ENCODE results near the gene SAMD10. TPM values are rescaled to one million over a fixed set of nuclear protein-coding genes. Genes with fewer than 3 reads are reported as not detected.
A peak's percentile ranks its signal among the peaks of the same experiment; 100 is the strongest.
"Not testable (repeated sequence)": the region's sequence is repeated elsewhere in the genome, so short reads cannot be mapped to it uniquely, and the experiment has no call there.

The SAMD10 gene
- 10 to 100 TPM; 17.2 to 20.2 TPM for total RNA-seq
- 6.5 to 11.2 reads per million in 2 donors for total RNA-seq

DNA sequence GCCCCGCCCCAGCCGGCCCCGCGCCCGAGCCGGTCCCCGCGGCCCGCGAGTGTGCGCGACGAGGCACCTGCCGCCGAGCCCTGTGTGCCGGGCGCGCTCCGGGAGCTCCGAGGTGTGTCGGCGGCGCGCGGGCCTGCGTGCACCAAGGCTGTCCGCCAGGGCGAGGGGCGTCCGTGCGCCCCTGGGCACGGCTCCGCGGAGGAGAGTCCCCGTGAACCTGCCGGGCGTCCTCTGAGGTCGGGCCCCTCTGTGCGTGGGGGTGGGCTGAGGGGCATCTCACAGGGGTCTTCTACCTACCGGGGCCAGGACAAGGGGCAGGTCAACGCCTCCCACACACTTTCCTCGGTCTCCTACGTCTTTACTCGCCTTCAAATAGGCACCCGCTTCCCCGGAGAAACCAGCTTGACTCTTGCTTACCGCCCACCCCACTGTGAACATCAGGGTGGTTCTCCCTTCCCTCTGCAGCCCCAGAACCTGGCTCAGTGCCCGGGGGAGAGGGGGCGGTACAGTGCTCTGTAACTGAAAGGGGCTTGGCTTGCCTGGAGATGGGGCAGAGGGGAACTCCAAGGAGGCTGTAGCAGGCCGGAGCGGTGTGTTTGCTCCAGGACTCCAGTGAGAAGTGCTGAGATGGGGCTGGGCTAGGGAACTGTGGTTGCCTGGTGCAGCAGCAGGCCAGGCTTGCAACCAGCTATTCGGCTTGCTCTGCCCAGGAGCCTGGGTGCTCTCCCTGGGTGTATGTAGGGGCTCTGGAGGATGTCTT lies at the start of gene SAMD10:
SAMD10 (minus strand) TSS at position 86 of the 760 bp plus-strand sequence. CDS start 175 bp downstream, outside the sequence.
- peak; percentile 42 for ATAC-seq
- Mint-ChIP-seq H3K27ac (peak within 1 kb of the TSS; percentile 92), H3K4me3 (peak within 1 kb of the TSS; percentile 96), H3K27me3 (no peaks in the 10 kb centered on the region), H3K4me1 (peaks cover 52% of the 10 kb centered on the region), H3K36me3 (ENCODE audit: low read depth) (peaks cover 11% of the 10 kb centered on the region)
- peak; percentile 55 to 61 (median 60) for DNase-seq
- no peaks in the 10 kb centered on the region for H3K9me3 ChIP-seq (ENCODE audit: control insufficient read depth, low read length, poor library complexity, severe bottlenecking)

- DNase-seq (no peak), ATAC-seq (no peak)
- peaks cover 5% of the 10 kb centered on the region for H3K36me3 Mint-ChIP-seq (ENCODE audit: low read depth)
- no peaks in the 10 kb centered on the region for H3K9me3 ChIP-seq (ENCODE audit: control insufficient read depth, low read length, poor library complexity, severe bottlenecking)
- H3K4me1 Mint-ChIP-seq, result peaks cover 4% of the 10 kb centered on the region
- no peaks in the 10 kb centered on the region for H3K27me3 Mint-ChIP-seq
- no peak overlapping the region for H3K4me3 Mint-ChIP-seq
- peak overlapping the region; percentile 83 for H3K27ac Mint-ChIP-seq
These were observed 48.7 kb upstream of the SAMD10 start for GRCh38 chr20:64027981-64028685.

- Mint-ChIP-seq H3K4me3 (no peak overlapping the region), H3K27me3 (no peaks in the 10 kb centered on the region), H3K4me1 (peaks cover 4% of the 10 kb centered on the region), H3K36me3 (ENCODE audit: low read depth) (peaks cover 5% of the 10 kb centered on the region), H3K27ac (no peak overlapping the region)
- DNase-seq, result no peak
- no peaks in the 10 kb centered on the region for H3K9me3 ChIP-seq (ENCODE audit: control insufficient read depth, low read length, poor library complexity, severe bottlenecking)
- no peak for ATAC-seq
These were observed 46.5 kb upstream of the SAMD10 start for GRCh38 chr20:64025826-64026412.

DNA sequence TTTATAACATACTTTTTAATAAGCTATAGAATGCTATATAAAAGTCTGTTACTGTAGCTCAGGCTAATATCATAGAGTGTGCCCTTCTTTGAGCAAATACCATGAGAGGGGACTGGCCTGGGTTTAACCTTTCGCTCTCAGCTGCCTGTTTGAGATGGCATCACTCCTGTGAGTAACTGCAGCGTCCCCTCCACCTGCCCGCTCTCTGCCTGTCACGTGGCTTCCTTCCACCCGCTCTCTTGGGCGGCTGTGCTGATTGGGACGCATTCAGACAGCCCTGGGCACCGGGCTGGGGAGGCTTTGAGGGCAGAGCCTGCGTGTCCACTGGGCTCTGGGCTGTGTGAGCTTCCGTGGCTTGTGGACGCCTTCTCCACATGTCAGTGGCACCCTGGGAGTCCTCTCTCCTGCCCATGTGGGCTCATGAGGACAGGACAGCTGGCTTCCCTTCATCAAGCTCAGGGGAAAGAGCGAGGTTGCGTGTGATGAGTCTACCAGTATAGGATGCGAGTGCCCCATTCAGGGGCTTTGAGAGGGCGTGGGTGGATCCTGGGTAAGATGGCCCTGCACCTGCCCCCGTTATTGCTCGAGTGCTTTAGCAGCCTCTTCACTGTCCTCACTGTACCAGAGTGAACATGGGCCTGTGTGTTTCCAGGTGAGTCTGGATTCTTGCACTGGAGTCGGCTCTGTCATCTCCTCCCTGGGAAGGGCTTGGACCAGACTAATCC lies 45.8 kb upstream of the SAMD10 start:
- Mint-ChIP-seq H3K4me1 (peaks cover 3% of the 10 kb centered on the region), H3K27ac (no peak overlapping the region), H3K27me3 (no peaks in the 10 kb centered on the region), H3K4me3 (no peak overlapping the region), H3K36me3 (ENCODE audit: low read depth) (peaks cover 3% of the 10 kb centered on the region)
- no peak for DNase-seq
- no peak for ATAC-seq
- no peaks in the 10 kb centered on the region for H3K9me3 ChIP-seq (ENCODE audit: control insufficient read depth, low read length, poor library complexity, severe bottlenecking)

GRCh38 chr20:64024141-64024990 lies 44.9 kb upstream of the SAMD10 start:
- Mint-ChIP-seq H3K27ac (peak overlapping the region; percentile 24), H3K36me3 (ENCODE audit: low read depth) (peaks cover 2% of the 10 kb centered on the region), H3K4me1 (peaks cover 2% of the 10 kb centered on the region), H3K4me3 (no peak overlapping the region), H3K27me3 (no peaks in the 10 kb centered on the region)
- no peaks in the 10 kb centered on the region for H3K9me3 ChIP-seq (ENCODE audit: control insufficient read depth, low read length, poor library complexity, severe bottlenecking)
- DNase-seq (no peak), ATAC-seq (no peak)

DNA sequence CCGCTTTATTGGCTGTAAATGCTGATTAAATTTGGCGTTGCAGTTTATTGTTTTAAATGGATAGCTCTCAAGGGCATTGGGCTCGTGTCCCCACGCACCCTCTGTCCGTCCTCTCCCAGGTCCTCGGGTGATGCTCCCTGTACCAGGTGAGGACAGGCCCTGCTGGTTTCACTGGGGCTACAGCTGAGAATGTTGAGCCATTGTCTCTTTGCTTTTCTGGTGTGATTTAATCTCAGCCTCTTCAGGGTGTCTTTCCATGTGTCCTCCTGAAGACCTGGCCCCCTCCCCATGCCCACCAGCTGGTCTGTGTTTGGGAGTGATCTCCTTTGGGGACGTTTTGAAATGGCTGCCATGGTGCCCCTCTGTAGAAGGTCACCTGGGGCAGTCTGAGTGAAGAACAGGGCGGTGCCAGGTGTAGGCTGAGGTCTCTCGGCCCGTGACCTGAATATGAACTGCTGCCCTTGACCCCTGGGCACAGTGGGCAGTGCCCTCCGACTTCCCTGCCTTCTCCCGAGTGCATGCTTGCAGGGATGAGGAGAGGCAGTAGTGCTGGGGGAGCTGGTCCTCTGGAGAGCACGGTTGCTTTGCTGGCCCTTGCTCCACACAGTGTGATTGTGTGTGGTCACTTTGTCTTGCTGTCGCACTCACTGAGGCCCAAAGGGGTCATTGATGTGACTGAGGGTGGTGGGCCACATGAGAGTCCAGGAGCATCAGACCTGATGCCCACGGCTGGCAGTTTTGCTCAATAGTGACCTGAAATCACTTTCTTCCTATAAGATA lies 44.1 kb upstream of the SAMD10 start:
- peaks cover 4% of the 10 kb centered on the region for H3K4me1 Mint-ChIP-seq
- peaks cover 6% of the 10 kb centered on the region for H3K36me3 Mint-ChIP-seq (ENCODE audit: low read depth)
- H3K4me3 Mint-ChIP-seq, result no peak overlapping the region
- H3K9me3 ChIP-seq (ENCODE audit: control insufficient read depth, low read length, poor library complexity, severe bottlenecking), result no peaks in the 10 kb centered on the region
- DNase-seq, result no peak
- H3K27ac Mint-ChIP-seq, result peak overlapping the region; percentile 24
- no peak for ATAC-seq
- H3K27me3 Mint-ChIP-seq, result no peaks in the 10 kb centered on the region

DNA sequence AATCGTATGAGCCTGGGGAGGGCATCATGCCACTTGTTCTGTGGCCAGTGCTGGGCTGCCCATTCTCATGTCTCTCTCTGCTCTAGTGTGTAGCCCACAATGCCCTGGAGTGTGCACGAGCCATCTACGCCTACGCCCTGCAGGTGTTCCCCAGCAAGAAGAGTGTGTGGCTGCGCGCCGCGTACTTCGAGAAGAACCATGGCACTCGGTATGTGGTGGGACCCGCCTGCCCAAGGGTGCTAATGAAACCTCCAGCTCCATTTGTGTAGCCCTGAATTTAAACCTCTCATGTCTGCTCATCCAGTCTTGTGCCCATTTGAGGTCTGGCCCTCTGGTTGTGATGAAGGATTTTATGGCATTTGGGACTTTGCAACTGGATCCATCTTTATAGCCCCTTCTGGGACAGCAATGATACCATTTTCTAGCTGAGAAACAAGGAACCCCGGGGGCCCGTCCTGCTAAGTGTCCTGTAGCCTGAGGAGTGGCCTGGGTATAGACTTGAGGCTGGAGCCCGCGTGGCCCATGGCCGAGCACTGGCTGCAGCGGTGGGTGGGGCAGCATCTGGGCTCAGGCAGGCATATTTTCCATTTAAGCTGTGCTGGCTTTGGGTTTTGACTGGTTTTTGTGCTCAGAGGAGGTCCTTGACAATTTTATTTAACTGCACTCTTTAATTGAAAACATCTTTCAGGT lies 43.4 kb upstream of the SAMD10 start:
- H3K4me3 Mint-ChIP-seq, result no peak overlapping the region
- DNase-seq (no peak), ATAC-seq (no peak)
- H3K4me1 Mint-ChIP-seq, result peaks cover 4% of the 10 kb centered on the region
- no peaks in the 10 kb centered on the region for H3K9me3 ChIP-seq (ENCODE audit: control insufficient read depth, low read length, poor library complexity, severe bottlenecking)
- peaks cover 4% of the 10 kb centered on the region for H3K36me3 Mint-ChIP-seq (ENCODE audit: low read depth)
- no peaks in the 10 kb centered on the region for H3K27me3 Mint-ChIP-seq
- H3K27ac Mint-ChIP-seq, result peak overlapping the region; percentile 24

DNA sequence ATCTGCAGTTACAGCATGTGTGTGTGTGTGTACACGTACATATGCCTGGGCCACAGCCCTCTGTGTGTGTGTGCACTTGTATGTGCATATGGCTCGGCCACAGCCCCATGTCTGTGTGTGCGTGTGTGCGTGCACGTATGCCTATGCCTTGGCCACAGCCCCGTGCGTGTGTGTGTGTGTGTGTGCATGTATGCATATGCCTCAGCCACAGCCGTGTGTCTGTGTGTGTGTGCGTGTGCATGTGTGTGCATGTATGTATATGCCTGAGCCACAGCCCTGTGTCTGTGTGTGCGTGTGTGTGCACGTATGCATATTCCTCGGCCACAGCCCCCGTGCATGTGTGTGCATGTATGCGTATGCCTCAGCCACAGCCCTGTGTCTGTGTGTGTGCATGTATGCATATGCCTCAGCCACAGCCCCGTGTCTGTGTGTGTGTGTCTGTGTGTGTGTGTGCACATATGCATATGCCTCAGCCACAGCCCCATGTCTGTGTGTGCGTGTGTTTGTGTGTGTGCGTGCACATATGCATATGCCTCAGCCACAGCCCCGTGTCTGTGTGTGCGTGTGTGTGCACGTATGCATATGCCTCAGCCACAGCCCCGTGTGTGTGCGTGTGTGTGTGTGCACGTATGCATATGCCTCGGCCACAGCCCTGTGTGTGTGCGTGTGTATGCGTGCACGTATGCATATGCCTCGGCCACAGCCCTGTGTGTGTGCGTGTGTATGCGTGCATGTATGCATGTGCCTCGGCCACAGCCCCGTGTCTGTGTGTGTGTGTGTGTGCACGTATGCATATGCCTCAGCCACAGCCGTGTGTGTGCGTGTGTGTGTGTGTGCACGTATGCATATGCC lies 41.9 kb upstream of the SAMD10 start:
- Mint-ChIP-seq H3K27me3 (no peaks in the 10 kb centered on the region), H3K4me1 (peaks cover 2% of the 10 kb centered on the region), H3K4me3 (no peak overlapping the region), H3K27ac (no peak overlapping the region), H3K36me3 (ENCODE audit: low read depth) (peaks cover 9% of the 10 kb centered on the region)
- ATAC-seq (no peak), DNase-seq (no peak)
- no peaks in the 10 kb centered on the region for H3K9me3 ChIP-seq (ENCODE audit: control insufficient read depth, low read length, poor library complexity, severe bottlenecking)

- H3K9me3 ChIP-seq (ENCODE audit: control insufficient read depth, low read length, poor library complexity, severe bottlenecking), result no peaks in the 10 kb centered on the region
- Mint-ChIP-seq H3K27me3 (no peaks in the 10 kb centered on the region), H3K36me3 (ENCODE audit: low read depth) (peaks cover 11% of the 10 kb centered on the region), H3K4me1 (peaks cover 12% of the 10 kb centered on the region), H3K4me3 (no peak overlapping the region), H3K27ac (no peak overlapping the region)
- DNase-seq (no peak), ATAC-seq (no peak)
These were observed 36.2 kb upstream of the SAMD10 start for GRCh38 chr20:64015635-64016034.

DNA sequence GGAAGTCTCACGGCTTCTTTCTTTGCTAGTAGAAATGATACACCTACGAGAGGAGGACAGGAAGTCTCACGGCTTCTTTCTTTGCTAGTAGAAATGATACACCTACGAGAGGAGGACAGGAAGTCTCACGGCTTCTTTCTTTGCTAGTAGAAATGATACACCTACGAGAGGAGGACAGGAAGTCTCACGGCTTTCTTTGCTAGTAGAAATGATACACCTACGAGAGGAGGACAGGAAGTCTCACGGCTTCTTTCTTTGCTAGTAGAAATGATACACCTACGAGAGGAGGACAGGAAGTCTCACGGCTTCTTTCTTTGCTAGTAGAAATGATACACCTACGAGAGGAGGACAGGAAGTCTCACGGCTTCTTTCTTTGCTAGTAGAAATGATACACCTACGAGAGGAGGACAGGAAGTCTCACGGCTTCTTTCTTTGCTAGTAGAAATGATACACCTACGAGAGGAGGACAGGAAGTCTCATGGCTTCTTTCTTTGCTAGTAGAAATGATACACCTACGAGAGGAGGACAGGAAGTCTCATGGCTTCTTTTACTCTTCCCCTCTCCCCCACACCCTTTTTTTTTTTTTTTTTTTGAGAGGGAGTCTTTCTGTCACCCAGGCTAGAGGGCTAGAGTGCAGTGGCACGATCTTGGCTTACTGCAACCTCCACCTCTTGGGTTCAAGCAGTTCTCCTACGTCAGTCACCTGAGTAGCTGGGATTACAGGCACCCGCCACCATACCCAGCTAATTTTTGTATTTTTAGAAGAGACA lies 33.1 kb upstream of the SAMD10 start:
- peak overlapping the region; percentile 31 for H3K4me3 Mint-ChIP-seq
- peaks cover 14% of the 10 kb centered on the region for H3K36me3 Mint-ChIP-seq (ENCODE audit: low read depth)
- not testable (repeated sequence) for H3K9me3 ChIP-seq (ENCODE audit: control insufficient read depth, low read length, poor library complexity, severe bottlenecking); DNase-seq; H3K27me3 Mint-ChIP-seq
- H3K4me1 Mint-ChIP-seq, result peaks cover 18% of the 10 kb centered on the region
- peak; percentile 68 for ATAC-seq
- H3K27ac Mint-ChIP-seq, result peak overlapping the region; percentile 89
